Osteoblast (primary cell): ENCODE data around the gene SPNS1. TPM values are rescaled to one million over a fixed set of nuclear protein-coding genes. Genes with fewer than 3 reads are reported as not detected.
A peak's percentile ranks its signal among the peaks of the same experiment; 100 is the strongest.

Experiments used
- DNase-seq: peaks from one replicate; pipeline ENCODE4 v3.0.0; 2011; ENCODE audit warnings: low spot score, mixed read lengths; ENCODE audit not compliant: insufficient read length; ENCODE audit errors: missing footprints
- H2AFZ ChIP-seq: 2 replicates; pipeline ENCODE4 v1.6.0; 2011; ENCODE audit warnings: mild to moderate bottlenecking, low read length
- H3K27ac ChIP-seq: 2 replicates; pipeline ENCODE4 v1.5.1; 2011; ENCODE audit warnings: mild to moderate bottlenecking, low read depth, low read length, moderate library complexity
- H3K27me3 ChIP-seq: 2 replicates; pipeline ENCODE4 v1.6.0; 2012; ENCODE audit warnings: mild to moderate bottlenecking, control low read depth, inconsistent platforms, low read length, moderate library complexity; ENCODE audit not compliant: insufficient read depth
- H3K36me3 ChIP-seq: 2 replicates; pipeline ENCODE4 v1.5.1; 2011; ENCODE audit warnings: mild to moderate bottlenecking, low read length, control low read depth, moderate library complexity; ENCODE audit not compliant: insufficient read depth
- H3K4me1 ChIP-seq: 2 replicates; pipeline ENCODE4 v1.5.1; 2011; ENCODE audit warnings: mild to moderate bottlenecking, low read length, control low read depth, moderate library complexity; ENCODE audit not compliant: insufficient read depth
- H3K4me2 ChIP-seq: 2 replicates; pipeline ENCODE4 v1.6.0; 2011; ENCODE audit warnings: mild to moderate bottlenecking, low read length; ENCODE audit not compliant: insufficient read depth
- H3K4me3 ChIP-seq: fragments of 200-600 bp; sonication (generic); 3 replicates; pipeline ENCODE4 v1.5.1; 2012; ENCODE audit warnings: mild to moderate bottlenecking, low read length, inconsistent platforms; ENCODE audit not compliant: insufficient read depth
- H3K79me2 ChIP-seq: 2 replicates; pipeline ENCODE4 v1.6.0; 2012; ENCODE audit warnings: mild to moderate bottlenecking, low read length, control low read depth, inconsistent platforms; ENCODE audit not compliant: insufficient read depth
- H3K9me3 ChIP-seq: 2 replicates; pipeline ENCODE4 v1.5.1; 2011; ENCODE audit warnings: low read depth, low read length, control low read depth
- H4K20me1 ChIP-seq: 2 replicates; pipeline ENCODE4 v1.6.0; 2012; ENCODE audit warnings: mild to moderate bottlenecking, low read length, control low read depth; ENCODE audit not compliant: insufficient read depth
- CTCF ChIP-seq: IDR thresholded peaks from 2 replicates; pipeline ENCODE4 v1.5.1; 2011; ENCODE audit warnings: mild to moderate bottlenecking, low read depth, low read length, moderate library complexity; ENCODE audit errors: extremely low read depth
- total RNA-seq: library from RNA; depleted of rRNA; stranded (reverse); fragments of >200 nt; gene quantifications from 2 replicates; pipeline ENCODE4 v1.2.3, GENCODE V29; 2012

Gene SPNS1
- total RNA-seq, 1 donor, result 50.7 TPM

- no peak overlapping the region for H3K4me2 ChIP-seq
Measured at GRCh38 chr16:28980929-28981328, 6.4 kb downstream of the SPNS1 start.

GRCh38 chr16:28981517-28981916 is 6.9 kb downstream of the SPNS1 start:
- peaks cover 35% of the 10 kb centered on the region for H3K36me3 ChIP-seq
- peak; percentile 42 for DNase-seq
- TF ChIP-seq CTCF, result peak; percentile 48
- H3K4me3 ChIP-seq, result no peak overlapping the region
- H4K20me1 ChIP-seq, result peaks cover 3% of the 10 kb centered on the region
- H3K4me2 ChIP-seq, result no peak overlapping the region
- H3K9me3 ChIP-seq, result no peaks in the 10 kb centered on the region
- no peaks in the 10 kb centered on the region for H3K27me3 ChIP-seq
- peaks cover 21% of the 10 kb centered on the region for H3K79me2 ChIP-seq
- H2AFZ ChIP-seq, result no peak overlapping the region
- H3K4me1 ChIP-seq, result no peaks in the 10 kb centered on the region
- H3K27ac ChIP-seq, result no peak overlapping the region

More at GRCh38 chr16:28980929-28981328, 6.4 kb downstream of the SPNS1 start:
- peak; percentile 77 for DNase-seq
- Histone ChIP-seq H3K36me3 (peaks cover 35% of the 10 kb centered on the region), H3K4me1 (no peaks in the 10 kb centered on the region), H3K9me3 (no peaks in the 10 kb centered on the region), H3K27me3 (no peaks in the 10 kb centered on the region), H3K79me2 (peaks cover 27% of the 10 kb centered on the region), H3K27ac (no peak overlapping the region), H3K4me3 (no peak overlapping the region), H2AFZ (no peak overlapping the region), H4K20me1 (peaks cover 3% of the 10 kb centered on the region)
- no peak for TF ChIP-seq CTCF

GRCh38 chr16:28982418-28982817 is 7.8 kb downstream of the SPNS1 start:
- peaks cover 3% of the 10 kb centered on the region for H4K20me1 ChIP-seq
- H3K4me2 ChIP-seq, result no peak overlapping the region
- H3K36me3 ChIP-seq, result peaks cover 44% of the 10 kb centered on the region
- TF ChIP-seq CTCF, result no peak
- H3K9me3 ChIP-seq, result no peaks in the 10 kb centered on the region
- H3K4me1 ChIP-seq, result no peaks in the 10 kb centered on the region
- H3K4me3 ChIP-seq, result no peak overlapping the region
- H3K27me3 ChIP-seq, result no peaks in the 10 kb centered on the region
- DNase-seq, result peak; percentile 56
- peaks cover 15% of the 10 kb centered on the region for H3K79me2 ChIP-seq
- no peak overlapping the region for H2AFZ ChIP-seq
- no peak overlapping the region for H3K27ac ChIP-seq

GRCh38 chr16:28982949-28983348 is 8.4 kb downstream of the SPNS1 start:
- peaks cover 10% of the 10 kb centered on the region for H3K79me2 ChIP-seq
- no peak overlapping the region for H2AFZ ChIP-seq
- no peaks in the 10 kb centered on the region for H3K27me3 ChIP-seq
- no peaks in the 10 kb centered on the region for H3K4me1 ChIP-seq
- no peak overlapping the region for H3K27ac ChIP-seq
- no peak for TF ChIP-seq CTCF
- H3K4me3 ChIP-seq, result no peak overlapping the region
- no peaks in the 10 kb centered on the region for H3K9me3 ChIP-seq
- H3K36me3 ChIP-seq, result peaks cover 45% of the 10 kb centered on the region
- no peak overlapping the region for H3K4me2 ChIP-seq
- peaks cover 3% of the 10 kb centered on the region for H4K20me1 ChIP-seq
- peak; percentile 2 for DNase-seq
